HG03159 (cell line): ENCODE results near the gene TEPSIN.

Experiments used
- ATAC-seq: cut with Tn5 transposase; IDR thresholded peaks from one replicate; pipeline ENCODE4 v1.9.1; 2021; ENCODE audit warnings: mild to moderate bottlenecking, moderate library complexity; ENCODE audit not compliant: unreplicated experiment

Gene TEPSIN

DNA sequence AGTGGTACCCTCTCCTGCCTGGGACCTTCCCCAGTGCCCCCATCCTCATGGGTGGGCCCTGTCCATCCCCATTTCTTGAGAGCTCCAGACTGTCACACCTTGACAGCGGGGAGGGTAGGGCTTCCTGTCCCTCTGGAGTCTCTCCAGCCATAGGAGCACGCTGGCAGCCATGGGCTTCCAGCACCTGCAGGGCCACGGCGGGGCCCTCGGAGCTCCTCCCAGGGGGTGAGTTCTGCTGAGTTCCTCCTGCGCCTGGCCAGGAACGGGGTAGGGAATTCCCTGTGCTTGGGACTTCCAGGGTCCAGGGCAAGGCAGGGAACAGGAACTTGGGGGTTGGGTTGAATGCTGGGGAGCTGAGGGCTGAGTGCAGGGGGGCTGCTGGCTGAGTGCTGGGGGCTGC is 49.8 kb downstream of the TEPSIN start:
- ATAC-seq, result no peak

DNA sequence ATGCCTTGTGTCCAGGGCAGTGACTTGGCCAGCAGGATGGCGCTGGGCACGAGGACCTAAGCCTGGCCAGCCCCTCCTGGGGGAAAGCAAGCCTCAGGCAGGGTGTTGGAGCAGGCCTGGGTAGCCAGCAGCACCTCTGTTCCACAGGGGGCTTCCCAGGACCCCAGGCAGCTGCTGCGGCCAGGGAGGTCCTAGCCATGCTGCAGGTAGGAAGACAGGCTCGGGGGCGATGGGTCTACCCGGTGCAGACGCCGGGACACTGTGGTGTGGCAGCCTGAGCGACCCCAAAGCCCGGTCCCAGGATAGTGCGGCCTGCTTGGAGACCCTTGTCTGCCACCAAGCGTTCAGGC is 50.4 kb downstream of the TEPSIN start:
- no peak for ATAC-seq

GRCh38 chr17:81187586-81188490 is 51.0 kb downstream of the TEPSIN start:
- no peak for ATAC-seq

DNA sequence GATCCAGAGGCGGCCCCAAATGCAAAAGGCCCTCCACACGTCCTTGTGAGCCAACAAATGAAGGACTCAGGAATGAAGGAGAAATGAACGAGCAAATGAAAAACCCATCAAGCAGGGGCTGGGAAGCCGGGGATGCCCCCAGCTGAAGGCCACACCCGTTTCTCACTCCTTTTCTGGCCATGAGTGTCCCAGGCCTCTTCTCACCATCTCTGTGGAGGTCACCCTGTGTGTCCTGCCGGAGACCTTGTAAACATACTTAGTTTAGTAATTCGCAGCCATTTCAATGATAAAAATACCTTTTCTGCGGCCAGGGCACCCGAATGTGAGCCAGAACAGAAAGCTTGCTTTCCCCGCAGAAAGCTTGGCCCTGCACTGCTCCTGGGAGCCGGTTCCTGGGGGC is 51.7 kb downstream of the TEPSIN start:
- no peak for ATAC-seq

DNA sequence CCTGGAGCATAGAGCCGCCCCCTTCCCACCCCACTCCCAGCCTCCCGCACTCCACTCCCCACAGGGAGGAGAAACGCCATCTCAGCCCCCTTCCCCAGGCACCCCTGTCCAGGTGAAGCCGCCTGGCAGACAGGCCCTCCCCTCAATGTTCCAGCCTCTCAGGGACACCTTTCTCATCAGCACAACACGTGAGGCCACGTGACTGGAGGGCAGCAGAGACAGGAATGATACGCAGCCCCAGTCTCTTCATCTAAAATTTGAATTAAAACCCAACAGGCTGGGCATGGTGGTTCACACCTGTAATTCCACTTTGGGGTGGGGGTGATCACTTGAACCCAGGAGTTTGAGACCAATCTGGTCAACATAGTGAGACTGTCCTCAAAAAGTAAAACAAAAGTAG is 52.7 kb downstream of the TEPSIN start:
- no peak for ATAC-seq

- no peak for ATAC-seq
Measured at GRCh38 chr17:81184555-81184954, 54.3 kb downstream of the TEPSIN start.

DNA sequence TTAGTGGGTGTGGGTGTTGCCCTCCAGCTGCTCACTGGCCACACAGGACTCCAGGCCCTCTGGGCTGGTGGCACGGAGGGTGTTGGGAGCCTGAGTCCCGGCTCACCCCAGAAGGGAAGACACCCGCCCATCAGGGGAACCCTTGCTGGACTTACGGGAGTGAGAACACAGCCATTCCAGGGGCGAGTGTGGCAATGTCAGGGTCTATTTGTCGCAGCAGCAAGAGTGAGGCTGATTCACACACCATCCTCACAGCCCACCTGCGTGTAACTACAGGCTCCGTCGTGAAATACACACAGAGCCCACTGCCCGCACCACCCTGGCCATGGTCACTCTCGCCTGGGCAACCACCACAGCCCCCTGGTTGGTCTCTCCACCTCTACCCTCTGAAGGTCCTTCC is 55.0 kb downstream of the TEPSIN start:
- no peak for ATAC-seq

DNA sequence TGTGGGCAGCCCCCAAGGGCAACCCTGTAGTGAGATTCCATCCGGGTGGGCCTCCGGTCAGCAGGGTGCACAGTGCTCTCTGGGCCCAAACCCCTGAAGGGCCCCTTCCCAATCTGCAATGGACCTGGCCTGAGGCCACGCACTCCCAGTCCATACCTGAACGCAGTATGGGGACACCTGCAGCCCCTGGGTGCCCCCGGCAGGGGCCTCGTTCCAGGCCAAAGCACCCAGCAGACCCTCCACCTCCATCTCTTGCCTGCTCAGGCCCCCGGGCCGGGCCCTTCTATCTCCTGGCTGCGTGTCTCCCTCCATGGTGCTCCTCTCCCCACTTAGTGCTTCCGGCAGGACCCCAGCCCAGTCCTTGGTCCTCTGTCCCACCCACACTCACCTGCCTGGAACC is 55.5 kb downstream of the TEPSIN start:
- ATAC-seq, result no peak

DNA sequence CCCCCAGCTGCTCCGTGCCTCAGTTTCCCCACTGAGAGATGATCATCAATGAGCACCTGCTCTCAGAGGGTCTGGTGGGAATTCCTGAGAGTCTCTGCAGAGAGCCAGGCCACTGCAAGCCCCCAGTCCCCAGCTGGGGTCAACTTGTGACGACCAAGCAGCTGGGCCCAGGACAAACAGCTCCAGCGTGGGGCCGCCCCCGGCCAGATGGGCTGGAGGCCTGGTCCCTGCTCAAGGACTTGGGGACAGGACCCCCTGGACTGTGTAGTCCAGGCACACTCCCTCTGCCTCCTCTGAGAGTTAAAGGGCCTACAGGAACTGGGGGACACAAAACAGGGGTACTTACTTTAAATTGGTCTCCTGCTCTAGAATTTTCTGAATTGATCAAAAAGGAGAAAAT is 56.3 kb downstream of the TEPSIN start:
- no peak for ATAC-seq

- no peak for ATAC-seq
Measured at GRCh38 chr17:81181811-81182185, 57.1 kb downstream of the TEPSIN start.

GRCh38 chr17:81180836-81181810 is 57.7 kb downstream of the TEPSIN start:
- ATAC-seq, result no peak

GRCh38 chr17:81179861-81180260 is 59.0 kb downstream of the TEPSIN start:
- no peak for ATAC-seq

DNA sequence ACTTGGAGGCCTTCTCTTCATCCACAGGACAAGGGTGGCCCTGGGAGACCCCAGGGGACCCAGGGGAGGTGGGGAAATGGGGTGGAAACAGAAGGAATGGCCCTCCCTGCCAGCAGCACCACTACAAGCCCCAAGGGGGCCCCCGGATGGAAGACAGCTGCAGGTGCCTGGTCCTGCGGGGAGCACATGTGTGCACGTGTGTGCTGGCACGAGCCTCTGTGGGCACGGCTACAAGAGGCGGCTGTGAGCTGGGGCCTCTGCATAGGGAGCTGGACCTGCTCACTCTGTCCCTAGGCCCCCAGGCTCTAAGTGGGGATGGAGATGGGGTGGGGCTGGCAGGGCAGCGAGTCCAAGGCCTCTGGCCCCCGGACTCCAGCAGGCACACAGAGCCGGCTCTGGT is 59.6 kb downstream of the TEPSIN start:
- no peak for ATAC-seq
